Kidney epithelial cell (primary cell): ENCODE measurements around the gene SMYD2. TPM values are rescaled to one million over a fixed set of nuclear protein-coding genes. Genes with fewer than 3 reads are reported as not detected.

Experiments used
- DNase-seq: peaks from one replicate; pipeline ENCODE4 v3.0.0-alpha.2; 2010; ENCODE audit warnings: low read depth
- H3K27me3 ChIP-seq: 2 replicates; pipeline ENCODE4 v1.6.0; 2011; ENCODE audit warnings: low read length; ENCODE audit not compliant: control insufficient read depth, insufficient read depth
- H3K36me3 ChIP-seq: 2 replicates; pipeline ENCODE4 v1.5.1; 2011; ENCODE audit warnings: low read length; ENCODE audit not compliant: control insufficient read depth, insufficient read depth
- H3K4me3 ChIP-seq: 2 replicates; pipeline ENCODE4 v1.5.1; 2011; ENCODE audit warnings: low read depth, mild to moderate bottlenecking, control low read depth, low read length
- CTCF ChIP-seq: IDR thresholded peaks from 2 replicates; pipeline ENCODE4 v1.5.1; 2011; ENCODE audit warnings: mild to moderate bottlenecking, moderate library complexity, low read length, control low read depth, inconsistent platforms; ENCODE audit not compliant: insufficient read depth, poor library complexity, severe bottlenecking
- total RNA-seq: library from RNA; depleted of rRNA; stranded (reverse); fragments of >200 nt; gene quantifications from 2 replicates; pipeline ENCODE4 v1.2.3, GENCODE V29; 2015

SMYD2 gene
- total RNA-seq, 1 donor from 2014 or later, result 54.7 TPM

DNA sequence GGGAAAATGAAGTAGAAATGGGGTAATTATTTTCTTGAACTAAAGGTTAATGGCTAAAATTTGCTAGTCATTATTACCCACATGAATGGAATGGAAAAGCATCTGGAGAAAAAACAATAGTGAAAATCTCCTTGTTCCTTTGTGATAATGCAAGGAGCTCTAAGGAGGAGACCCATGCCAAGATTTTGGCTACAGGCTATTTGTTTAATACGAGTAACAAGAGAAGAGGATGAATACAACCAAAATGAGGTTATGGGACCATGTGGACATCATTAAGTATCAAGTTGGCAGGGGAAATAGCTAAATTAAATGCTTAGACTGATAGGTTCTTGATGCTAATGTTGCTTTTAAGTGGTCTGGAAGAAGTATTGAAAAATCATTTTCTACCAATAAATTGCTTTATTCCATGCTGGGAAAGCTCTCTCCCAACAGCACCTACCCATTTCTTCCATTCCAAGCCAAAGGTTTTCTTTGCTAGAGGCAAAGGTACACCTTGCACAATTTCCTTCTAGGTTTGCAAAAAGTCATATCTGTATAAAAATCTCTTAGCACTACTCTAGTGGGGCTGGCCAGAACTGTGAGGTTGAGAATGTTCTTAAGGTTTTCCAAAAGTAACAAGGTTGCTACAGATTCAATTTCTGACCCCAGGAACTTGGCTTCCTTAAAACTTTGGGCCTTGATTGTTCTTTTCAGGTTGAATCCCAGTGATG, 100.2 kb downstream of the SMYD2 start:
- peaks cover 11% of the 10 kb centered on the region for H3K36me3 ChIP-seq

GRCh38 chr1:214383381-214384372, 102.7 kb downstream of the SMYD2 start:
- no peak for TF ChIP-seq CTCF
- H3K27me3 ChIP-seq, result no peaks in the 10 kb centered on the region
- H3K4me3 ChIP-seq, result no peak overlapping the region
- peaks cover 10% of the 10 kb centered on the region for H3K36me3 ChIP-seq
- DNase-seq, result no peak

More for the DNA sequence above, 100.2 kb downstream of the SMYD2 start:
- Histone ChIP-seq H3K4me3 (no peak overlapping the region), H3K27me3 (no peaks in the 10 kb centered on the region)
- no peak for TF ChIP-seq CTCF
- no peak for DNase-seq

DNA sequence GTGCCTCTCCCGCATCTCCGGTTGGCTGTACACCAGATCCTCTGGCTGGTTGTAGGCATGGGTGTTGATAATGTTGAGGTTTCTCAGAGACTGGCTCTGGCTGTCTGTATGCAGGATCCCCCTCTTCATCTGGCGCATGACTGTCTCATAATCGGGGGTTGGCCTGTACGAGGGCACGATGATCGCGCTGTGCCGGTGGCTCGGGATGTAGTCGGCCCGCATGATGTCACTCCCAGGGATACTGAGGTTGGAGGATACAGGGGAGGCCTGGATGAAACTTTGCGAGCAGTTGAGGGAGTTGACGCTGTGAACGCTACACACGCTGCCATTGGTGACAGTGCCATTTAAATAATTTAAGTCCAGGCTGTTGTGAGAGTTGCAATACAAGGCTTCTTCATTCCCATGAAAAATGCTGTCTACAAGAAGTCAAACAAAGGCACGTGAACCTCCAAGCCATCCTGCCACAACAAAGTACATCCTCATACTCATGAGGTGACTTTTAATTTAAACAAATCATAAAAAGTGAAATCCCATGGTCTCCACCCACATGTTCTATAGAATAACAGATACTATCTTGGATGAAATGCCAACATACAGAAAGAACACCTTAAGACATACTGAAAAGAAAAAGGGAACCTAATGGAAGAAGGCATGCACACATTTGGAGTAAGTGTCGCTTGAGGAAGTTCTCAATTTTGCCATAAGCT, 103.6 kb downstream of the SMYD2 start:
- H3K36me3 ChIP-seq, result peaks cover 10% of the 10 kb centered on the region
- no peaks in the 10 kb centered on the region for H3K27me3 ChIP-seq
- DNase-seq, result no peak
- H3K4me3 ChIP-seq, result no peak overlapping the region
- TF ChIP-seq CTCF, result no peak

- no peak overlapping the region for H3K4me3 ChIP-seq
- no peak for DNase-seq
- peaks cover 10% of the 10 kb centered on the region for H3K36me3 ChIP-seq
- TF ChIP-seq CTCF, result no peak
- no peaks in the 10 kb centered on the region for H3K27me3 ChIP-seq
Measured at GRCh38 chr1:214385428-214385827, 104.5 kb downstream of the SMYD2 start.

- no peak for DNase-seq
- H3K36me3 ChIP-seq, result peaks cover 10% of the 10 kb centered on the region
- no peaks in the 10 kb centered on the region for H3K27me3 ChIP-seq
- H3K4me3 ChIP-seq, result no peak overlapping the region
- no peak for TF ChIP-seq CTCF
Measured at GRCh38 chr1:214386333-214386732, 105.4 kb downstream of the SMYD2 start.
